DOHH2 (cell line): Measurements from ENCODE around the gene SMARCB1.
A peak's percentile ranks its signal among the peaks of the same experiment; 100 is the strongest.

Experiments
- H3F3A ChIP-seq: fragments of 200-600 bp; sonication (generic), shearing (Covaris generic); 2 replicates; pipeline ENCODE4 v1.6.0; 2016; ENCODE audit warnings: antibody characterized with exemption, mild to moderate bottlenecking; ENCODE audit not compliant: control insufficient read depth, insufficient read depth
- H3K27ac ChIP-seq: fragments of 200-600 bp; sonication (generic); 2 replicates; pipeline ENCODE4 v1.5.1; 2014; ENCODE audit warnings: low read depth, mild to moderate bottlenecking, low read length, moderate library complexity
- H3K27me3 ChIP-seq: fragments of 200-600 bp; sonication (generic); 2 replicates; pipeline ENCODE4 v1.6.1; 2014; ENCODE audit warnings: mild to moderate bottlenecking, low read length, mixed read lengths; ENCODE audit not compliant: control insufficient read depth
- H3K36me3 ChIP-seq: fragments of 200-600 bp; sonication (generic); 2 replicates; pipeline ENCODE4 v1.6.1; 2014; ENCODE audit warnings: mild to moderate bottlenecking, low read length, moderate library complexity, mixed read lengths; ENCODE audit not compliant: control insufficient read depth
- H3K4me1 ChIP-seq: fragments of 200-600 bp; sonication (generic); 2 replicates; pipeline ENCODE4 v1.6.1; 2014; ENCODE audit warnings: mild to moderate bottlenecking, low read length, mixed read lengths; ENCODE audit not compliant: control insufficient read depth
- H3K4me2 ChIP-seq: fragments of 200-600 bp; sonication (generic); 2 replicates; pipeline ENCODE4 v1.6.0; 2014; ENCODE audit warnings: mild to moderate bottlenecking, low read length, moderate library complexity
- H3K4me3 ChIP-seq: fragments of 200-600 bp; sonication (generic); 2 replicates; pipeline ENCODE4 v1.5.1; 2014; ENCODE audit warnings: mild to moderate bottlenecking, low read length, mixed read lengths
- H3K79me2 ChIP-seq: fragments of 200-600 bp; sonication (generic); 2 replicates; pipeline ENCODE4 v1.6.1; 2014; ENCODE audit warnings: mild to moderate bottlenecking, low read length, mixed read lengths; ENCODE audit not compliant: control insufficient read depth
- H3K9me2 ChIP-seq: fragments of 200-600 bp; sonication (generic); replicated peaks from 2 replicates; pipeline ENCODE4 v1.6.1; 2014; ENCODE audit warnings: mild to moderate bottlenecking, low read length, mixed read lengths; ENCODE audit not compliant: control insufficient read depth
- H3K9me3 ChIP-seq: fragments of 200-600 bp; sonication (generic); 2 replicates; pipeline ENCODE4 v1.6.1; 2014; ENCODE audit warnings: antibody characterized with exemption, low read length, mixed read lengths; ENCODE audit not compliant: control insufficient read depth, insufficient read depth
- H4K20me1 ChIP-seq: fragments of 200-600 bp; sonication (generic); 2 replicates; pipeline ENCODE4 v1.6.0; 2014; ENCODE audit warnings: low read depth, mild to moderate bottlenecking, antibody characterized with exemption, low read length, moderate library complexity; ENCODE audit not compliant: control insufficient read depth, insufficient read depth
- EZH2phosphoT487 ChIP-seq: fragments of 200-600 bp; sonication (generic); IDR thresholded peaks from 2 replicates; pipeline ENCODE4 v1.6.1; 2017; ENCODE audit warnings: borderline replicate concordance, mild to moderate bottlenecking, antibody characterized with exemption, low read length, moderate library complexity, mixed read lengths
- TF ChIP-seq, protein P1 (sequence below): fragments of 200-600 bp; sonication (generic); IDR thresholded peaks from one replicate; pipeline ENCODE4 v1.5.1; 2014; ENCODE audit warnings: antibody characterized with exemption, mild to moderate bottlenecking, low read depth, low read length; ENCODE audit not compliant: poor library complexity, severe bottlenecking

Gene SMARCB1

GRCh38 chr22:23850136-23850611 is 63.4 kb downstream of the SMARCB1 start:
- no peaks in the 10 kb centered on the region for H3K9me3 ChIP-seq
- TF ChIP-seq EZH2phosphoT487 = no peak
- TF ChIP-seq, protein P1, sequence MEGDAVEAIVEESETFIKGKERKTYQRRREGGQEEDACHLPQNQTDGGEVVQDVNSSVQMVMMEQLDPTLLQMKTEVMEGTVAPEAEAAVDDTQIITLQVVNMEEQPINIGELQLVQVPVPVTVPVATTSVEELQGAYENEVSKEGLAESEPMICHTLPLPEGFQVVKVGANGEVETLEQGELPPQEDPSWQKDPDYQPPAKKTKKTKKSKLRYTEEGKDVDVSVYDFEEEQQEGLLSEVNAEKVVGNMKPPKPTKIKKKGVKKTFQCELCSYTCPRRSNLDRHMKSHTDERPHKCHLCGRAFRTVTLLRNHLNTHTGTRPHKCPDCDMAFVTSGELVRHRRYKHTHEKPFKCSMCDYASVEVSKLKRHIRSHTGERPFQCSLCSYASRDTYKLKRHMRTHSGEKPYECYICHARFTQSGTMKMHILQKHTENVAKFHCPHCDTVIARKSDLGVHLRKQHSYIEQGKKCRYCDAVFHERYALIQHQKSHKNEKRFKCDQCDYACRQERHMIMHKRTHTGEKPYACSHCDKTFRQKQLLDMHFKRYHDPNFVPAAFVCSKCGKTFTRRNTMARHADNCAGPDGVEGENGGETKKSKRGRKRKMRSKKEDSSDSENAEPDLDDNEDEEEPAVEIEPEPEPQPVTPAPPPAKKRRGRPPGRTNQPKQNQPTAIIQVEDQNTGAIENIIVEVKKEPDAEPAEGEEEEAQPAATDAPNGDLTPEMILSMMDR = no peak
- H3K27me3 ChIP-seq = no peaks in the 10 kb centered on the region
- no peaks in the 10 kb centered on the region for H3K36me3 ChIP-seq
- no peak overlapping the region for H3K27ac ChIP-seq
- no peaks in the 10 kb centered on the region for H3K9me2 ChIP-seq
- H3F3A ChIP-seq = peaks cover 32% of the 10 kb centered on the region
- peaks cover 65% of the 10 kb centered on the region for H3K4me1 ChIP-seq
- H3K4me3 ChIP-seq = no peak overlapping the region
- peak overlapping the region; percentile 28 for H3K4me2 ChIP-seq
- H4K20me1 ChIP-seq = no peaks in the 10 kb centered on the region
- H3K79me2 ChIP-seq = no peaks in the 10 kb centered on the region

- Histone ChIP-seq H3K27ac (peak overlapping the region; percentile 82), H3K36me3 (no peaks in the 10 kb centered on the region), H3K9me3 (no peaks in the 10 kb centered on the region), H3K4me1 (peaks cover 28% of the 10 kb centered on the region), H3K79me2 (peaks cover 14% of the 10 kb centered on the region), H3K4me3 (peak overlapping the region; percentile 81), H3K9me2 (no peaks in the 10 kb centered on the region), H3K4me2 (peak overlapping the region; percentile 72), H3F3A (peaks cover 6% of the 10 kb centered on the region; the same call in 1 of the 2 replicates), H3K27me3 (no peaks in the 10 kb centered on the region), H4K20me1 (no peaks in the 10 kb centered on the region)
- TF ChIP-seq, protein P1 = no peak
- TF ChIP-seq EZH2phosphoT487 = no peak
Measured at GRCh38 chr22:23856721-23857605, 70.2 kb downstream of the SMARCB1 start.

DNA sequence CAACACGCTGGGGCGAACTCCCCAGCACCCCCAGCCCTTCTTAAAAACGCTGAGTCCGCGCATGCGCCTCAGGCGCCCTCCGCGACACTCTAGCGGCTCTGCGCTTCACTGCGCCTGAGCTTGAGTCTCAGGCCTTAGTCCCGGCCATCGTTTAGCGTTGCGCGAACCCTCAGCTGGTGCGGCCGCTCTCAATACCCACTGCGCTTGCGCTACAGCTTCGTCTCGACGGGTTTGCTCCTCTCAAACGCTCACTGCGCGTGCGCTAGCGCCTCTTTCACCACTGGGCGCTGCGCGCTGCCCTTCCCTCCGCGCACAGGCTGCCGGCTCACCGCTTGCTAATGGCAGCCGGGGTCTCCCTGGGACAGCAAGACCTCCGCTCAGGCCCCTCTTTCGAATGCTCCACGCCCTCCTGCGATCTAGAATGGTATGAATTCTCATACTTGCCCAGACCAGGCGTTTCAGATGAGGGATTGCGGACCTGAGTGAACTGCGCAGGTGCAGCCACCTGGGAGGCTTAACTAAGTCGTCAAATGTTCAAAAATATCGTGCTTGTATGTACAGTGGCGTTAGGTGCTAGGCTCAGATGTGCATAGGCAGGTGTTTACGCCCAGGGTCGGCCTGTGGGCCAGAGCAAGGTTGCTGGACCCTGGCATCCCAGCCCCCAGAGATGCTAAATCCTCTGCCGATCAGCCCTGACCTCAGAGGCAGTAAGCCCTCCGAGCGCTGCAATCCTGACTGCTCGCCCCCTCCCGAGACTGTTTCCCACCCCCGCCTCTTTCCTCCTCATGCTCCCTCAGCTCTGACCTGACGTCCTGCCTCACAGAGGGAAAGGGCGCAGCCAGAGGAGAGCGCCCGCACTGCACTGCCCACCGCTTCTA is 71.1 kb downstream of the SMARCB1 start, which contains the start of gene SLC2A11:
Gene SLC2A11, plus strand, starts transcription at position 270 of the 878 bp plus-strand sequence. Its CDS starts 125 bp downstream, at position 395.
- Histone ChIP-seq H3K9me3 (no peaks in the 10 kb centered on the region), H3K36me3 (no peaks in the 10 kb centered on the region), H4K20me1 (no peaks in the 10 kb centered on the region), H3F3A (peaks cover 3% of the 10 kb centered on the region; the same call in 1 of the 2 replicates), H3K4me2 (peak within 1 kb of the TSS; percentile 72), H3K79me2 (peaks cover 14% of the 10 kb centered on the region), H3K4me3 (peak within 1 kb of the TSS; percentile 81), H3K27me3 (no peaks in the 10 kb centered on the region), H3K9me2 (no peaks in the 10 kb centered on the region), H3K27ac (peak within 1 kb of the TSS; percentile 82), H3K4me1 (peaks cover 28% of the 10 kb centered on the region)
- TF ChIP-seq, protein P1 = peak; percentile 36
- no peak for TF ChIP-seq EZH2phosphoT487
